GM23338 (cell line): ENCODE measurements around the gene UXS1. TPM values are rescaled to one million over a fixed set of nuclear protein-coding genes. Genes with fewer than 3 reads are reported as not detected.
"Not testable (repeated sequence)": the region's sequence is repeated elsewhere in the genome, so short reads cannot be mapped to it uniquely, and the experiment has no call there.

Experiments
- ATAC-seq: fragments of 200-7000 bp; cut with Tn5 transposase; 3 replicates; pipeline ENCODE4 v1.9.1; 2020
- DNase-seq: peaks from one replicate; pipeline ENCODE4 v3.0.0-alpha.2; 2015; ENCODE audit warnings: low spot score
- H2AFZ ChIP-seq: fragments of 200-600 bp; sonication (generic); 2 replicates; pipeline ENCODE4 v1.8.0; 2016; ENCODE audit warnings: antibody characterized with exemption, mild to moderate bottlenecking, moderate library complexity
- H3F3A ChIP-seq: fragments of 200-600 bp; sonication (generic); replicated peaks from 2 replicates; pipeline ENCODE4 v1.8.0; 2017; ENCODE audit warnings: antibody characterized with exemption, mixed run types, low read depth
- H3K27ac ChIP-seq: fragments of 200-600 bp; sonication (generic); 2 replicates; pipeline ENCODE4 v1.6.1; 2016; ENCODE audit warnings: low read depth
- H3K27me3 ChIP-seq: fragments of 200-600 bp; sonication (generic); 2 replicates; pipeline ENCODE4 v1.8.0; 2016; ENCODE audit warnings: mild to moderate bottlenecking, mixed run types, moderate library complexity; ENCODE audit not compliant: insufficient read depth
- H3K36me3 ChIP-seq: fragments of 200-600 bp; sonication (generic); 2 replicates; pipeline ENCODE4 v1.8.0; 2016; ENCODE audit warnings: mild to moderate bottlenecking; ENCODE audit not compliant: insufficient read depth
- H3K4me1 ChIP-seq: fragments of 200-600 bp; sonication (generic); 2 replicates; pipeline ENCODE4 v1.8.0; 2016; ENCODE audit warnings: mild to moderate bottlenecking, moderate library complexity; ENCODE audit not compliant: insufficient read depth
- H3K4me2 ChIP-seq: fragments of 200-600 bp; sonication (generic); 2 replicates; pipeline ENCODE4 v1.7.1; 2017; ENCODE audit warnings: mixed run types
- H3K4me3 ChIP-seq: fragments of 200-600 bp; sonication (generic); 2 replicates; pipeline ENCODE4 v1.6.1; 2016; ENCODE audit warnings: mixed run types
- H3K79me2 ChIP-seq: fragments of 200-600 bp; sonication (generic); replicated peaks from 2 replicates; pipeline ENCODE4 v1.8.0; 2017; ENCODE audit warnings: mild to moderate bottlenecking; ENCODE audit not compliant: insufficient read depth
- H3K9me2 ChIP-seq: fragments of 200-600 bp; sonication (generic); 2 replicates; pipeline ENCODE4 v1.8.0; 2017; ENCODE audit not compliant: insufficient read depth
- H4K20me1 ChIP-seq: fragments of 200-600 bp; sonication (generic); replicated peaks from 2 replicates; pipeline ENCODE4 v1.8.0; 2017; ENCODE audit warnings: mild to moderate bottlenecking; ENCODE audit not compliant: insufficient read depth
- H3K27ac Mint-ChIP-seq: 2 replicates; pipeline ENCODE4 v1.8.0; 2020; ENCODE audit warnings: inconsistent platforms, mild to moderate bottlenecking, moderate library complexity, mixed read lengths
- H3K27me3 Mint-ChIP-seq: 3 replicates; pipeline ENCODE4 v1.8.0; 2022; ENCODE audit warnings: low read depth, mild to moderate bottlenecking, moderate library complexity, mixed read lengths, inconsistent platforms; ENCODE audit not compliant: insufficient read depth, poor library complexity
- H3K36me3 Mint-ChIP-seq: 3 replicates; pipeline ENCODE4 v1.8.0; 2021; ENCODE audit warnings: low read depth, mild to moderate bottlenecking, inconsistent platforms, moderate library complexity, mixed read lengths
- H3K4me1 Mint-ChIP-seq: 3 replicates; pipeline ENCODE4 v1.8.0; 2020; ENCODE audit warnings: mild to moderate bottlenecking, inconsistent platforms, mixed read lengths
- H3K4me3 Mint-ChIP-seq: 3 replicates; pipeline ENCODE4 v1.8.0; 2021; ENCODE audit warnings: moderate library complexity, mild to moderate bottlenecking, inconsistent platforms, mixed read lengths
- H3K9me3 Mint-ChIP-seq: 3 replicates; pipeline ENCODE4 v1.8.0; 2020; ENCODE audit warnings: moderate library complexity, mild to moderate bottlenecking, inconsistent platforms, mixed read lengths
- CREB1 ChIP-seq: fragments of 250-450 bp; sonication (Bioruptor Pico); IDR thresholded peaks from 2 replicates; pipeline ENCODE4 v1.5.0; 2020; ENCODE audit warnings: low read depth, mild to moderate bottlenecking, moderate library complexity
- EZH2 ChIP-seq: fragments of 200-600 bp; sonication (generic); IDR thresholded peaks from one replicate; pipeline ENCODE4 v1.8.0; 2017; ENCODE audit warnings: antibody characterized with exemption, mild to moderate bottlenecking, low read depth; ENCODE audit not compliant: unreplicated experiment
- POLR2AphosphoS5 ChIP-seq: IDR thresholded peaks from 2 replicates; pipeline ENCODE4 v1.6.1; 2016; ENCODE audit warnings: antibody characterized with exemption, low read depth
- REST ChIP-seq: IDR thresholded peaks from one replicate; pipeline ENCODE4 v1.6.1; 2018; ENCODE audit warnings: antibody characterized with exemption; ENCODE audit not compliant: unreplicated experiment
- ZNF114 ChIP-seq: fragments of 250-450 bp; sonication (Bioruptor Pico); IDR thresholded peaks from 2 replicates; pipeline ENCODE4 v1.5.0; 2020; ENCODE audit warnings: mild to moderate bottlenecking, moderate library complexity
- ZNF331 ChIP-seq: fragments of 250-450 bp; sonication (Bioruptor Pico); IDR thresholded peaks from 2 replicates; pipeline ENCODE4 v1.5.0; 2020; ENCODE audit warnings: low read depth, mild to moderate bottlenecking, moderate library complexity
- polyA plus RNA-seq: library from polyadenylated mRNA; unstranded; fragments of >200 nt; fragmentation: Nextera tagmentation; extraction: Ambion mirVana; gene quantifications from 2 replicates; pipeline ENCODE4 v1.2.1, GENCODE V29; 2016
- total RNA-seq: library from RNA; depleted of rRNA; stranded (reverse); fragments of >200 nt; shearing (Covaris generic); gene quantifications from 2 replicates; pipeline ENCODE4 v1.2.3, GENCODE V29; 2014
- TF ChIP-seq, protein P1 (sequence below): IDR thresholded peaks from 2 replicates; pipeline ENCODE4 v1.6.1; 2016; ENCODE audit warnings: antibody characterized with exemption

The UXS1 gene
- total and polyA plus RNA-seq, 2 experiments from 2014 or later, result 48.7 to 131 TPM

GRCh38 chr2:106131192-106131591, 62.9 kb downstream of the UXS1 start:
- H3K27me3 ChIP-seq, H3F3A ChIP-seq, H3K36me3 ChIP-seq, H3K27me3 Mint-ChIP-seq, H4K20me1 ChIP-seq, H3K27ac Mint-ChIP-seq, H3K9me3 Mint-ChIP-seq, H3K9me2 ChIP-seq, H2AFZ ChIP-seq, DNase-seq: not testable (repeated sequence)
- Mint-ChIP-seq H3K4me3 (peak overlapping the region; percentile 56; the same call in 1 of the 3 replicates), H3K4me1 (peaks cover 12% of the 10 kb centered on the region; the same call in 2 of the 3 replicates), H3K36me3 (peaks cover 28% of the 10 kb centered on the region)
- Histone ChIP-seq H3K4me1 (peaks cover 12% of the 10 kb centered on the region), H3K4me2 (peak overlapping the region; percentile 77; the same call in 1 of the 2 replicates), H3K79me2 (peaks cover 30% of the 10 kb centered on the region), H3K4me3 (peak overlapping the region; percentile 46), H3K27ac (0 out of 2 replicates have a peak overlapping the region, but pooled peaks have one; percentile 78)
- peak; percentile 63 for ATAC-seq

- Histone ChIP-seq H3F3A (no peaks in the 10 kb centered on the region), H2AFZ (no peak overlapping the region), H3K27ac (peak overlapping the region; percentile 78), H3K4me2 (peak overlapping the region; percentile 77), H4K20me1 (no peaks in the 10 kb centered on the region), H3K79me2 (peaks cover 30% of the 10 kb centered on the region), H3K36me3 (no peaks in the 10 kb centered on the region), H3K4me3 (peak overlapping the region; percentile 46), H3K27me3 (no peaks in the 10 kb centered on the region), H3K4me1 (peaks cover 12% of the 10 kb centered on the region), H3K9me2 (no peaks in the 10 kb centered on the region)
- DNase-seq (peak; percentile 34), ATAC-seq (peak; percentile 93)
- TF ChIP-seq, protein P1, sequence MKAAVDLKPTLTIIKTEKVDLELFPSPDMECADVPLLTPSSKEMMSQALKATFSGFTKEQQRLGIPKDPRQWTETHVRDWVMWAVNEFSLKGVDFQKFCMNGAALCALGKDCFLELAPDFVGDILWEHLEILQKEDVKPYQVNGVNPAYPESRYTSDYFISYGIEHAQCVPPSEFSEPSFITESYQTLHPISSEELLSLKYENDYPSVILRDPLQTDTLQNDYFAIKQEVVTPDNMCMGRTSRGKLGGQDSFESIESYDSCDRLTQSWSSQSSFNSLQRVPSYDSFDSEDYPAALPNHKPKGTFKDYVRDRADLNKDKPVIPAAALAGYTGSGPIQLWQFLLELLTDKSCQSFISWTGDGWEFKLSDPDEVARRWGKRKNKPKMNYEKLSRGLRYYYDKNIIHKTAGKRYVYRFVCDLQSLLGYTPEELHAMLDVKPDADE, result no peak
- no peak for TF ChIP-seq ZNF331 (CRISPR knock-in tag)
- TF ChIP-seq POLR2AphosphoS5, result no peak
- no peak for TF ChIP-seq ZNF114 (CRISPR knock-in tag)
- no peak for TF ChIP-seq EZH2
- TF ChIP-seq CREB1, result no peak
- no peak for TF ChIP-seq REST
- Mint-ChIP-seq H3K36me3 (peaks cover 31% of the 10 kb centered on the region), H3K27ac (peak overlapping the region; percentile 31; the same call in 1 of the 2 replicates), H3K9me3 (no peaks in the 10 kb centered on the region), H3K4me1 (peaks cover 12% of the 10 kb centered on the region; the same call in 2 of the 3 replicates), H3K27me3 (no peaks in the 10 kb centered on the region), H3K4me3 (peak overlapping the region; percentile 56)
These were observed 63.7 kb downstream of the UXS1 start for GRCh38 chr2:106130251-106130998.
